HAP-1 (cell line): ENCODE measurements around the gene LSM11.
"Not testable (repeated sequence)": the region's sequence is repeated elsewhere in the genome, so short reads cannot be mapped to it uniquely, and the experiment has no call there.

ENCODE experiments used
- DNase-seq, 2 experiments: peaks; one replicate each; pipeline ENCODE4 v3.0.0-alpha.2; 2016 to 2020; ENCODE audit warnings: low spot score in 2 of 2
- H3K27me3 ChIP-seq: fragments of 250-450 bp; sonication (Bioruptor Pico); 2 replicates; pipeline ENCODE4 v1.5.1; 2020; ENCODE audit warnings: low read depth, mild to moderate bottlenecking, moderate library complexity
- H3K36me3 ChIP-seq: fragments of 250-450 bp; sonication (Bioruptor Pico); replicated peaks from 2 replicates; pipeline ENCODE4 v1.5.1; 2020; ENCODE audit warnings: mild to moderate bottlenecking
- H3K4me1 ChIP-seq: fragments of 250-450 bp; sonication (Bioruptor Pico); 2 replicates; pipeline ENCODE4 v1.5.1; 2020; ENCODE audit warnings: mild to moderate bottlenecking
- H3K4me3 ChIP-seq: fragments of 250-450 bp; sonication (Bioruptor Pico); 2 replicates; pipeline ENCODE4 v1.5.1; 2020; ENCODE audit warnings: mild to moderate bottlenecking, moderate library complexity
- H3K9me3 ChIP-seq: fragments of 250-450 bp; sonication (Bioruptor Pico); 2 replicates; pipeline ENCODE4 v1.5.1; 2020; ENCODE audit warnings: mild to moderate bottlenecking, moderate library complexity
- in situ Hi-C: fragments of 300-500 bp; cut with MboI; formaldehyde crosslinking; loops from 3 replicates; pipeline ENCODE4 v1.14.3; 2020; ENCODE audit warnings: low sequenced_read_pairs, inconsistent platforms, mixed read lengths

LSM11 gene

DNA sequence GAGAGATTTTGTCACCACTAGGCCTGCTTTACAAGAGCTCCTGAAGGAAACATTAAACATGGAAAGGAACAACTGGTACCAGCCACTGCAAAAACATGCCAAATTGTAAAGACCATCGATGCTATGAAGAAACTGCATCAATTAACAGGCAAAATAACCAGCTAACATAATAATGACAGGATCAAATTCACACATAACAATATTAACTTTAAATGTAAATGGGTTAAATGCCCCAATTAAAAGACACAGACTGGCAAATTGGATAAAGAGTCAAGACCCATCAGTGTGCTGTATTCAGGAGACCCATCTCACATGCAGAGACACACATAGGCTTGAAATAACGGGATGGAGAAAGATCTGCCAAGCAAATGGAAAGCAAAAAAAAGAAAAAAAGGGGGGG, 20.6 kb upstream of the LSM11 start:
- H3K27me3 ChIP-seq, in situ Hi-C loops, DNase-seq, H3K36me3 ChIP-seq, H3K9me3 ChIP-seq, H3K4me1 ChIP-seq, H3K4me3 ChIP-seq: not testable (repeated sequence)

- DNase-seq, in situ Hi-C loops, H3K9me3 ChIP-seq, H3K36me3 ChIP-seq, H3K4me3 ChIP-seq, H3K27me3 ChIP-seq, H3K4me1 ChIP-seq: not testable (repeated sequence)
Observed at GRCh38 chr5:157726607-157727006, 16.9 kb upstream of the LSM11 start.

GRCh38 chr5:157727858-157728257, 15.7 kb upstream of the LSM11 start:
- in situ Hi-C loops, H3K4me3 ChIP-seq, H3K36me3 ChIP-seq, H3K4me1 ChIP-seq, DNase-seq, H3K27me3 ChIP-seq, H3K9me3 ChIP-seq: not testable (repeated sequence)

DNA sequence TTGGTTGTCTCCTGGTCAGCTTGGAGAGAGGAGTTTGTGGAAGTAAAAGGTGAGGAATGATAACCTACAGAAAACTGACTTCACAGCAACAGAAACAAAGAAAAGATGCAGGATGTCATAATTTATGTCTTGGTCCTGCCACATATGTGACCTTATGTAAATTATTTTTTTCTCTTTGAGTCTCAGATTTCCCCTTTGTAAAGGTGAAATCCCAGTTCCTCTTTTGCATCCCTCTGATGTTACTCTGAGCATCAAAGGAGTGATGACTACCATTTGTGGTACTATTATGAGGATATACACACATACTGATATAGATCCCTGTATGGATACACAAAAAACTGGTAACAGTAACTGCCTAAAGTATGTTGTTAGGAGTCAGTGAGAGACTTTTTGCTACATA, 13.7 kb upstream of the LSM11 start:
- peaks cover 3% of the 10 kb centered on the region for H3K4me1 ChIP-seq
- H3K36me3 ChIP-seq = peaks cover 4% of the 10 kb centered on the region
- no peaks in the 10 kb centered on the region for H3K9me3 ChIP-seq
- no peak for DNase-seq
- in situ Hi-C loops = no loop called here
- no peaks in the 10 kb centered on the region for H3K27me3 ChIP-seq
- no peak overlapping the region for H3K4me3 ChIP-seq

- Histone ChIP-seq H3K9me3 (no peaks in the 10 kb centered on the region), H3K4me3 (peak overlapping the region; percentile 67), H3K36me3 (peaks cover 9% of the 10 kb centered on the region), H3K4me1 (peaks cover 9% of the 10 kb centered on the region), H3K27me3 (no peaks in the 10 kb centered on the region)
- DNase-seq = no peak
- in situ Hi-C loops = no loop called here
Observed at GRCh38 chr5:157730900-157731271, 12.6 kb upstream of the LSM11 start.

- H3K4me3 ChIP-seq = peak within 1 kb of the TSS; percentile 67
- H3K9me3 ChIP-seq = no peaks in the 10 kb centered on the region
- no peaks in the 10 kb centered on the region for H3K27me3 ChIP-seq
- peaks cover 9% of the 10 kb centered on the region for H3K4me1 ChIP-seq
- in situ Hi-C loops = no loop called here
- peaks cover 11% of the 10 kb centered on the region for H3K36me3 ChIP-seq
- DNase-seq = peak; percentile 96 to 99
Observed at GRCh38 chr5:157731272-157732129, 12.0 kb upstream of the LSM11 start, which contains the start of gene THG1L. Gene THG1L (plus strand): TSS chr5:157731420. CDS start chr5:157731441, 21 bp downstream.

DNA sequence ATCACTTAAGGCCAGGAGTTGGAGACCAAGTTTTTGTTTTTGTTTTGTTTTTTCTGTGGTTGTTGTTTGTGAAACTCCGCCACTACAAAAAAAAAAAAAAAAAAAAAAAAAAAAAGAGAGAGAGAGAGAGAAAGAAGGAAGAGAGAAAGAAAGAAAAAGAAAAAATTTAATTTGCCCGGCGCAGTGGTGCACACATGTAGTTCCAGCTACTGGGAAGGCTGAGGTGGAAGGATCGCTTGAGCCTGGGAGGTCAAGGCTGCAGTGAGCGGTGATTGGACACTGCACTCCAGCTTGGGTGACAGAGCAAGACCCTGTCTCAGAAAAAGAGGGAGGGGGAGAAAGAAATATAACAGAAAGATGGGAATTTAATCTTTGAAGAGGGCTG, 11.4 kb upstream of the LSM11 start:
- in situ Hi-C loops = no loop called here
- Histone ChIP-seq H3K9me3 (no peaks in the 10 kb centered on the region), H3K4me3 (peak overlapping the region; percentile 67), H3K4me1 (peaks cover 9% of the 10 kb centered on the region), H3K36me3 (peaks cover 16% of the 10 kb centered on the region), H3K27me3 (no peaks in the 10 kb centered on the region)
- DNase-seq = no peak

DNA sequence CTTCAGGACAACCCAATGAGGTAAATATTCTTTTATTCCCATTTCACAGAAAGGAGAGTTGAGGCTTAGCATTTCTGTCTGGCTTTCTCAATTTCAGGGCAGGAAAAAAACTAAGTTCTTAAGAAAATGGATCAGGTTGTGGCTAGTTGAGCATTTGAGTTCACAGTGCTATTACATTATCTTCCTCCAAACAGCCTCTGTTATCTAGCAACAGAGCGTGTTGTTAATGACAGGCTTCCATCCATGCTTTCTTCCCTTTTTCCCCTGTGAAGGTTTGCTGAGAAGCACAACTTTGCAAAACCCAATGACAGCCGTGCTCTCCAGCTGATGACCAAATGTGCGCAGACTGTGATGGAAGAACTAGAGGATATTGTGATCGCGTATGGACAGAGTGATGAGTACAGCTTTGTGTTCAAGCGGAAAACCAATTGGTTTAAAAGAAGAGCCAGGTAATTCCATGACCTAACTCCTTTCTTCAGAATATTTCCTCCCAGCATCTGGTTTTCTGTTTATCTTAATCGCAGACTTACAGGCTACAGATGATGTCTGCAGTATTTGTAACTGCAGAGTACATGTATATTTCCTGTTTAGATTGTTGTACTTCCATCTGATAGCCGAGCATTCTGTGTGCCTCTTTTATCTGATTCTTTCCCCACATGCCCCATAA, 10.8 kb upstream of the LSM11 start:
- Histone ChIP-seq H3K4me1 (peaks cover 9% of the 10 kb centered on the region), H3K9me3 (no peaks in the 10 kb centered on the region), H3K4me3 (no peak overlapping the region), H3K36me3 (peaks cover 18% of the 10 kb centered on the region), H3K27me3 (no peaks in the 10 kb centered on the region)
- in situ Hi-C loops = no loop called here
- DNase-seq = no peak

- in situ Hi-C loops = no loop called here
- Histone ChIP-seq H3K9me3 (no peaks in the 10 kb centered on the region), H3K4me1 (peaks cover 9% of the 10 kb centered on the region), H3K36me3 (peaks cover 22% of the 10 kb centered on the region), H3K4me3 (no peak overlapping the region), H3K27me3 (no peaks in the 10 kb centered on the region)
- DNase-seq = peak in 1 of 2 experiments; percentile 26
Observed at GRCh38 chr5:157734436-157734835, 9.1 kb upstream of the LSM11 start.

DNA sequence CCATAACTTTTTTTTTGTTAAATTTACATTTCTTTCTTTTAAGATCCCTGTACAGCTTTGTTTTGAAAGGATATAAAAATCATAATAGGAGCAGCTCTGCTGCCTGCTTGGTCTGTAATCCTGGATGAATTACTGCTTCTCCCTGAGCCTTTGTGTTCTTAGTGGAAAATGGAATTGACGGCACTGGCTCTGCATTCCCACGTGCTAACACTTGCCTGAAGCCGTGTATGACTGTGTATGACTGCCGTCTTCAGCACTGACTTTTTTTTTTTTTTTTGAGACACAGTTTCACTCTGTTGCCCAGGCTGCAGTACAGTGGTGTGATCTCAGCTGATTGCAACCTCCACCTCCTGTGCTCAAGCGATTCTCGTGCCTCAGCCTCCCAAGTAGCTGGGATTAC, 7.5 kb upstream of the LSM11 start:
- H3K9me3 ChIP-seq = no peaks in the 10 kb centered on the region
- peak; percentile 58 to 71 for DNase-seq
- peaks cover 22% of the 10 kb centered on the region for H3K36me3 ChIP-seq
- H3K4me1 ChIP-seq = peaks cover 6% of the 10 kb centered on the region
- H3K4me3 ChIP-seq = no peak overlapping the region
- H3K27me3 ChIP-seq = no peaks in the 10 kb centered on the region
- in situ Hi-C loops = no loop called here

DNA sequence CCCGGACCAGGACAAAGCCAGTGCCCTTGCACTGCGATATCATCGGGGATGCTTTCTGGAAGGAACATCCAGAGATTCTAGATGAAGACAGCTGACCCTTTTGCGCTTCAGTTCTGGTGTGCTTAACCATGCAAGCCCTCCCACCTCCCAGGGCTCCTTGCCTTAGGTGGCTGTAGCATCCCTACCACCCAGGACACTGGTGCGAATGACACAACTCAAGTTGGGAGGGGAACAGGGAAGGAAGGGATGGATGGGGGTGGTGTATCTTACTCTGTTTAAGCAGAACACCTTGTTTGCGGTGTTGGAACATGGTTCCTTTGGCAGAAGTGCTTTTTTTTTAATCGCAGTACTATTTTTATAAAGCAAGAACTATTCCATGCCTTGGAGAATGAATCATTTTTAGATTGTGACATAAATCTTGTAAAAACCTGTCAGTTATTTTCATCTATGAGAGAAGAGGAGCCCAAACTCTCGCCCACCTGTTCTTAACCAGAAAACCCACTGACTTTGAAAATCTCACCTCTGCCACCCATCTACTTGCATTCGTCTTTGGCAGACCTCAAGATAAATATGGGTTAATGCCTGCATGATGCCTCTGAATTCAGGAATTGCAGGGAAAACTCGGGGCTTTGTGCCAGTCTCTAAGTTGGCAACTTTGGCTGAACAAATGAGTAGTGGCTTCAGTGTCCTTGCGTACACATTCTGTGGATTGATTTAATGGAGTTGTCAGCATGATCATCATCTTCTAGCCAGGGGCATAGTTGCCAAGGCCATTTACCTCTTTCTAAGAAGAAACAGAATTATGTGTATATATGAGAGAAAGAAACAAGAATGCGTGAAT, 3.9 kb upstream of the LSM11 start:
- in situ Hi-C loops = no loop called here
- H3K9me3 ChIP-seq = no peaks in the 10 kb centered on the region
- peaks cover 19% of the 10 kb centered on the region for H3K36me3 ChIP-seq
- peaks cover 14% of the 10 kb centered on the region for H3K4me1 ChIP-seq
- H3K4me3 ChIP-seq = no peak overlapping the region
- no peaks in the 10 kb centered on the region; the same call in 1 of the 2 replicates for H3K27me3 ChIP-seq
- DNase-seq = no peak

DNA sequence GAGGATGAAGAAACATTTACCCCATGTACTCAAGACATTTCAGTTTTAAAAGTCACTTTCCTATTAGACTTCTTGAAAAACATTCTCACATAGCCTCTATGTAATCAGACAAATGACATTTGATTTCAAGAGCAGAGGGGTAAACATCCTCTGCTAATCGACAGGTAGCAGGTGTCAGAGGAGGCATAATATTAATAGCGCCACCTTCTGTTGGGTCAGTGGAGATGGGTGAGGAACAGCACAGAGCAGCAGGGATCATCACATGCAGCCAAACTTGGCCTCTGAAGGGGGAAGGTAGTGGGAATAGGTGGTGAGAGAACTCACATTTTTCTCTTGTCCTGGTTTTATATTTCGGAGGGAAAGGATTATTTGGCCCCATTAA, 3.3 kb upstream of the LSM11 start:
- Histone ChIP-seq H3K9me3 (no peaks in the 10 kb centered on the region), H3K27me3 (no peaks in the 10 kb centered on the region; the same call in 1 of the 2 replicates), H3K4me1 (peaks cover 20% of the 10 kb centered on the region), H3K36me3 (peaks cover 15% of the 10 kb centered on the region), H3K4me3 (no peak overlapping the region)
- peak in 1 of 2 experiments; percentile 35 for DNase-seq
- in situ Hi-C loops = no loop called here

- H3K4me1 ChIP-seq = peaks cover 17% of the 10 kb centered on the region
- in situ Hi-C loops = no loop called here
- H3K4me3 ChIP-seq = no peak overlapping the region
- no peaks in the 10 kb centered on the region for H3K9me3 ChIP-seq
- H3K36me3 ChIP-seq = peaks cover 13% of the 10 kb centered on the region
- no peak for DNase-seq
- H3K27me3 ChIP-seq = no peaks in the 10 kb centered on the region; the same call in 1 of the 2 replicates
Observed at GRCh38 chr5:157741131-157741530, 2.4 kb upstream of the LSM11 start.
